HG03280 (cell line): ENCODE results near the gene CMKLR1.

Source experiments
- ATAC-seq: cut with Tn5 transposase; IDR thresholded peaks from one replicate; pipeline ENCODE4 v1.9.1; 2021; ENCODE audit warnings: mild to moderate bottlenecking, moderate library complexity; ENCODE audit not compliant: unreplicated experiment

CMKLR1 gene, protein sequence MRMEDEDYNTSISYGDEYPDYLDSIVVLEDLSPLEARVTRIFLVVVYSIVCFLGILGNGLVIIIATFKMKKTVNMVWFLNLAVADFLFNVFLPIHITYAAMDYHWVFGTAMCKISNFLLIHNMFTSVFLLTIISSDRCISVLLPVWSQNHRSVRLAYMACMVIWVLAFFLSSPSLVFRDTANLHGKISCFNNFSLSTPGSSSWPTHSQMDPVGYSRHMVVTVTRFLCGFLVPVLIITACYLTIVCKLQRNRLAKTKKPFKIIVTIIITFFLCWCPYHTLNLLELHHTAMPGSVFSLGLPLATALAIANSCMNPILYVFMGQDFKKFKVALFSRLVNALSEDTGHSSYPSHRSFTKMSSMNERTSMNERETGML

DNA sequence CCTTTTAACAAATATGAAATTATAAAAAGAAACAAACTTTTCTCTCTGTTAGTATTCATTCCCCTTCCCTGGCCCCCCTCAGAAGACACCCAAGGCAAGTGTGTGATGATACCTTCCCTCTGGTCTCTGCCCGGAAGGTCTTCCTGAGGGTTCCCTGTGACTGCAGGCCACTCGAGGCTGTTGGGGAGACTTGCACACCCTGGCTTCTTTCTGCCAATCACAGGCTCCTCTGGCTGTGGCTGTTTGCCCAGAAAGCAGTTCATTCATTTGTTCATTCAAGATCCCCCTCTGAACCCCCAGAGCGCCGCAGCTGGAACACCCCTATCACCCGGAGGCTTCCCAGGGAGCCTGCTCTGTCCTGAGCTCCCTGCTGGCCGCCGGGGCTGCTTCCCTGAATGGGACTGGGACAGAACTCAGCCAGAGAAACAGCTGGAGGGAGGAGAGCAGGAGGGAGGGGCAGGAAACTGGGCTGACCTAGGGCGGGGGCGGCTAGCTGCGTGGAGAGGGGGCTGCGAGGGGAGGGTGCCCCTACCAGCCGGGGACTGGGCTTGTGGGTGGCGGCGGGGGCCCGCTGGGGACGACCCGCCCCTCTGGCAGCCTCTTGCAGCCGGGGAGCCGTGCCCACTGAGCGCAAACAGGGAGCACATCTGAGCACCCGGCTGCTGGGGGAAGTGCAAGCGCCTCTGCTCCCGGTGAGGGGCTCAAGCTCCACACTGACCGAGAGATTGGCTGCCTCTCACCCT is at the start of gene CMKLR1:
TSS of gene CMKLR1 (minus strand) at position 397 of the 743 bp plus-strand sequence. CDS start 45,720 bp downstream, outside the sequence.
- no peak for ATAC-seq

DNA sequence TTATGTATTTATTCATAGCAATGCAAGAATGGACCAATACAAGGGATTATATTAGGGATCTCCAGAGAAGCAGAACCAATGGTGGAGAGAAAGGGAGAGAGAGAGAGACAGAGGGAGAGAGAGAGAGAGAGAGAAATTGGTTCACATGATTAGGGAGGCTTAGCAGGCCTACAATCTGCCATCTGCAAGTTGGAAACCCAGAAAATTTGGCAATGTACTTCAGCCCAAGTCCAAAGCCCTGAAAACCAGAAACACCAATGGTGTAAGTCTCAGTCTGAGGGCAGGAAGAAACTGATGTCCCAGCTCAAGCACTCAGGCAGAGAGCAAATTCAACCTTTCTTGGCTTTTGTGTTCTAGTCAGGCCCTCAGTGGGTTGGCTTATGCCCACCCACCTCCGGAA is 48.7 kb upstream of the CMKLR1 start:
- no peak for ATAC-seq

DNA sequence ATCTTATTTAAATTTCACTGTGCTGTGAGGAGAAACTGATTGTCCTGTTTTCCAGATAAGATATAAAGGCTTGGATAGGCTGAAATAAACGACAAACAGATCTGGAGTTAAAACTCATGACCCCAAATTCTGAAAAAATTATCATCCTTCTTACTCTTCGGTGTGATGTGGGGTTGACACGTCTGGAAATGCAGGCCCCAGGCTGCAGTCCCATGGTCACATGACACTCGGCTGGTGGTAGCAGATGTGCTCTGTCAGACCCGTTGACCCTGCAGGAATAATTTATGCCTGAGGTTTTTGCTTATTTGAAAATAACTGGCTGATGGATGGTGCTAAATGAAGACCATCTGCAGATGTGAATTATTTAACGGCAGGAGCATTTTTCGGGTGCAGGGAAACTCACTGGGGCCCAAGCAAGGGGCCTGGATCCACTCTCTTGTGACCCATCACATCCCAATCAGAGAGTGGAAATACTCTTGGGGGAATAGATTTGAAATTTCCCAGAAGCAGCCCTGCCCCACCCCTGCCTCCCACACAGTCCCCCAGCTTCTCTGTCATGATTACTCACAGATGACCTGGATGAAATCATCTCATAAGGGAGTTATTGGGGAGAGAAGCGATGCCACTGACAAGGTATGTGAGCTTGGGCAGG is 47.7 kb upstream of the CMKLR1 start:
- no peak for ATAC-seq

DNA sequence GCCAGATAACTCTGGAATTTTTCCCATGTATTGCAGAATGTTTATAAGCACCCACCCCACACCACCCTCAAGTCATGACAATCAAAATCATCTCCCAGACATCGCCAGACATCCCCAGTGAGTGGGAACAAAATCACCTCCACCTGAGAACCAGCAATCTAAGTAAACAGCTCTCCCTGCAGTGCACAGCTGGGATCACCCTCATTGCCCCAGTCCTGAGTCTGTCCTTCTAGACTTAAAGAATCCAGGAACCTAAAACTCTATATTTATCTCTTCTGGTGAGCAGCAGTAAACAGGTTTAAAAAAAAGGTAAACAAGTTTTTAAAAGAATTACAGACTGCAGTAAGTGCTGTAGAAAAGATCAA is 43.3 kb upstream of the CMKLR1 start:
- no peak for ATAC-seq

DNA sequence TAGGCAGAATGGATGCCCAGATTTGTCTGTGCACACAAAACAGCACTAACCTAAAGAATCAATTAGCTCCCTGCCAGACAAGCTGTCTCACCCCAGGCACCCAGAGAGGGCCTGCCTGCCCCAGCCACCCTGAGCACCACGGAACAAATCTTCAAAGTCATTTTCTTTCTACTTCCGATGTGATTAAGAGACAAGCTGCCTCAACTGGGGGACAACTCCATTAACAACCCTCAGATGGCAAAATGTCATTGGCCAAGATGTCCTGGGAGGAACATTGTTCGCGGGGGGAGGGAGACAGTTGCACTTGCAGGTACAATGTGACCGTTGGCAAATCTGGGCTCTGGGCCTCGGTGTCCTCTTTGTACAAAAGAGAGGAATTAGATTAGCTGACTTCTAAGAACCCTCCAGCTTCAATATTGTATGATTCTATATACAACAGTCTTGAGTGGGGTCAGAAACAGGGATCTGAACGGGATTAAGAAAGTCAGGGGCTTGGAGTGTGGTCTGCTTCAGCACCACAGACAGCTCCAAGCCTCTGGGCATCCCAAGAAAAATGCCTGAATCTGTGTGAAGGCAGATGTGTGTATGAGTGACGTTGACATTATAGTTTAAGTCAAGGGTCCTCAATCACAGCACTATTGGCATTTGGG is 42.8 kb upstream of the CMKLR1 start:
- ATAC-seq = no peak

DNA sequence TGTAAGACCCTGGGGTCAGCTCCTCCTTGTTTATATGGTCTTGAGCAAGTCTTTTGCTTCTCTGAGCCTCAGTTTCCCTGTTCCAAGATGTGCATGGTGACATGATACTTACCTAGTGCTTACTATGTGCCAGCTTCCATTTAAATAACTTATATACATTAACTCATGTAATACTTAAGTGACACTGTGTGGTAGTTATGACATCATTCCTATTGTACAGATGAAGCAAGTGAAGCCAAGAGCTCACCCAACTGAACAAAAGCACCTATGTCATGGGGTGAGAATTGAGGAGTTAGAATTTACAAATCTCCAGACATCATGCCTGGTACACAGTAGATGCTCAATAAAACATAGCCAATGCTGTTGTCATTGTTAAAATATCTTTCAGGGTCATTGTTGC is 41.3 kb upstream of the CMKLR1 start:
- no peak for ATAC-seq

DNA sequence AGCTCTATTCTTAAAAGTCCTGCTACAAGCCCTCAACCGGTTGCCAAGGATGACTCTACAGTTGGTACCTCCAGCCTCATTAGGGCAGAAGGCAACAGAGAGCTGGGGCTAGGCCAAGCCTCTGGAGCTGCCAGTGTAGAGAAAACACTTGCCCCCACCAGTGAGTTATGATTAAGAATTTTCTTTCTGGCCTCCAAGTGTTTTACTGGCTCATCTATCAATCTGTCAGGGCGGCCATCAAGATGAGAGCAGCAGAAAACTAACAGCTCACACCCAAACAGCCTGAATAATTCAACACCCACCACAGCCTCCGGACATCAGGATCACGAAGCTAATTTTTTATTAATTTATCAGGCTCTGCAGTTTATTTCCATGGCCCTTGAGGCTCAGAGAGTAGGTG is 40.7 kb upstream of the CMKLR1 start:
- no peak for ATAC-seq

DNA sequence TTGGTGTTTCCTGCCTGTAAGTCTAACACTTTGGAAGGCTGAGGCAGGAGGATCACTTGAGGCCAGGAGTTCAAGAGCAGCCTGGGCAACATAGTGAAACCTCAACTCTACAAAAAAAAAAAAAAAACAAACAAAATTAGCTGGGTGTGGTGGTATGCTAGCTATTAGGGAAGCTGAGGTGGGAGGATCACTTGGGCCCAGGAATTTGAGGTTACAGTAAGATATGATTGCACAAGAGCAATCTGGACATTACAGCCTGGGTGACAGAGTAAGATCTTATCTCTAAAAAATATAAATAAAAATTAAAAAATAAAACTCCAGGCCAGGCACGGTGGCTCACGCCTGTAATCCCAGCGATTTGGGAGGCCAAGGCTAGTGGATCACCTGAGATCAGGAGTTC is 39.8 kb upstream of the CMKLR1 start:
- ATAC-seq = no peak

DNA sequence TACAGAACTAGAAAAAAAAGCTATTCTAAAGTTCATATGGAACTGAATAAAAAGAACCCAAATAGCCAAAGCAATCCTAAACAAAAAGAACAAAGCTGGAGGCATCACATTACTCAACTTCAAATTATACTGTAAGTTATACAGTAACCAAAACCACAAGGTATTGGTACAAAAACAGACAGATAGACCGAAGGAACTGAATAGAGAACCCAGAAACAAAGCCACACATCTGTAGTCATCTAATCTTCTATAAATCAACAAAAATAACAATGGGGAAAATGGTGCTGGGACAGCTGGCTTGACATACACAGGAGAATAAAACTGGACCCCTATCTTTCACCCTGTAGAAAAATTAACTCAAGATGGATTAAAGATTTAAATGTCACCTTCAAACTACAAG is 38.1 kb upstream of the CMKLR1 start:
- ATAC-seq = no peak

DNA sequence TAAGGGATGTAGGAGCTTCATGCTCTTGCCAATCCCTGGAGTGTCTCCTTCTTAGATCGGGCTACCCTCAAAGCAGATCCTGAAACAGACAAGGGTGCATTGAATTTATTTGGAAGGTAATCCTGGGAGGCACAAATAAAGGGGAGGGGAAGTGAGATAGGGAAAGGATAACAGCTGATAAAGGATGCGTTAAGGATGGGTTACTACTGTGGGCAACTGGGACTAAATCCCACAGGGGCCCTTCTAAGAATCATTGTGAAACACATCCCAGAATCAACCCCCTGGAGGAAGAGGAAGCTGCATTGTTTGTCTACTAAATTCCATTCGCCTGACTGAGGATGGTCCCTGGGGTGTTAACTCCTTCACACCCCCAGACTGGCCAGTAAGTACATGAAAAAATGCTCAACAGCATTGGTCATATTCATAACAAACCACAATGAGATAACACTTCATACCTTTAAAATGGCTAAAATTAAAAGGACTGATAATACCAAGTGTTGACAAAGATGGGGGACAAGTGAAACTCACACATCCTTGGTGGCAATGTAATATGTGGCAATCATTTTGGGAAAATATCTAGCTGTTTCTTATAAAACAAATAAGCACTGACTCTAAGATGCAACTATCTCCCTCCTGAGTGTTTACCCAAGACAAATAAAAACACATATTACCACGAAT is 37.0 kb upstream of the CMKLR1 start:
- no peak for ATAC-seq

DNA sequence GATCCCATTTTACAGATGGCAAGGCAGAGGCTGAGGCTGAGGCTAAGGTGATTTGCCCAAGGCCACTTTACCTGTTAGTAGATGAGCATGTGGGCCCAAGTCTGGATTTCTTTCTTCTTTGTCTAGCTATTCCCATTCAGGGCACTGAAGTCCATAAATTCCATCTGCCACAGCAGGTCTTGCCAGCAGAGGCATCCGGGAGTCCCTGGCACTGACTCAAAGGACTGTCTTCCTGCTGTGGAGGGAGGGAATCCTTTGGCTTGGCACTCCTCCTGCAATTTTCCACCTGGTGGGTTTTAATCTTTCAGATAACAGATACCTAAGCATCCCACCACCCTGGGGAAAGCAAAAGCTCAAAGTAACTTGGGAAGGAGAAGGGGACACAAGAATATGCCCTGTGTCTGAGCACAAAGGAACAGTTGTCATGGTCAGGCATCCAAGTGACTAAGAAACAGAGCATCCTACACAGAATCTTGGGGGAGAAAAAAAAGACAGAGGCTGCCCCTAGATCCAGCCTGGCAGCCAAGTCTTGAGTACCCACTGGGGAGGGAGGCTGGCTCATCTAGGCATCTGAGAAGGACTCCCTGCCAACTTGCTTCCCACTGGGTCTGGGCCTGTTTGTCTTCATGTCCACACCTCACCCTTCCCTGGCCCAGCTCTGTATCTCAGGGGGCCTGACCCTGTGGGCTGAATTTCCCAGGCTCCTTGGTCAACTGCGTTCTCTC is 35.6 kb upstream of the CMKLR1 start:
- no peak for ATAC-seq

DNA sequence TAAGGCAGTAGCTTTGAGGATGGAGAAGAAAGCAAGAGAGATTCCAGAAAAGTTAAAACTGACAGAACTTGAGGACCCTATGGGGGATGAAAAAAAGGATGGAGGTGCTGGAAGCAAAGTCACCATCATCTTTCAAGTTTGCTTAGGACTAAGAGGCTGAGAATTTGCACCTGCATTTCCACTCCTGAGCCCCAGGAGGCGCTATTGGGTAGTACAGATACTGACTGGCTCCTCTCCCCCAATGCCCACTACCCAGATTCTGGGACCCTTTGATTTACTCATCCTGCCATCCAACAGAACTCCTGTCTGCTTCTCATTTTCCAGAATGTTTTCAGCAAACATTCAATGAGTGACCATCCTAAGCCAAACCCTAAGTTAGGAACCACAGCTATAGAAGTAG is 34.0 kb upstream of the CMKLR1 start:
- no peak for ATAC-seq

DNA sequence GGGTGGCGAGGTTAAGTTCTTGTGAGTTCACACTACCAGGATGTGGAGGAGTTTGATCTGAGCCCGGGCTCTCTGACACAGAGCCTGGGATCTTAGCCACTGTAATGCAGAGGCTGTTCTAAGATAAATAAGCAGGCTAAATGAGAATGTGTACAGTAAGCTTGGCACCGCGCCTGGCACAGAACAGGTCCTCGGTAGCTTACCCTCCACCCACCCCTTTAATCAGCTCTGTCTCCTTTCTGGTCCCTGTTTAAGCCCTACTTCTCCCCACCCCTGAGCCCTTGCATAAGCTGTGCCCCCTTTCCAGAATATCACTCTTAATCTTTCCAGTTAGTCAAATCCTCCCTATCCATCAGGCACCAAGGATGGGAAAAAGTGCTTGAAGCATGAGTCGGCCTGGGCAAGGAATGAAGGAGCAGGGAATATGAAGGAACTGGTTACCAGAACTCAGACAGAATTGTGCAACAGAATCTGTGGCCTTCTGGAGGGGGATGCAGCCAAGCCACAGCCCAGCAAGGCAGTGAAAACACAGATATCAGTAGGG is 32.8 kb upstream of the CMKLR1 start:
- ATAC-seq = no peak

DNA sequence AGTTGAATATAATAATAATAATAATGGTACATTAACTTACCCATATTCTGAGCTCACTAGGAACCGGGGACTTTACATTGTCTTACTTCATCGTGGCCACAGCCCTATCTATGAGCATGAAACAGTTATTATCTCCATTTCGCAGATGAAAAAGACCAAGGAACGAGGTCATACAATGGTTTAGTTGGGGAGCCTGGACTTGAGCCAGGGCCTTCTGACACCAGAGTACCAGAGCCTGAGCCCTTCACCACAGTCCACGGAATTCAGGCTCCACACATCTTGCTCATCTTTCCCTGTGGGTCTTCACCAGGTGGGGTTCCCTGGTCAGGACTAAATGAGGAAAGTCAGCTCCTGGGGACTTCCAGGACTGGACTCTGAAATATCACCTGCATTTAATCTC is 31.3 kb upstream of the CMKLR1 start:
- ATAC-seq = no peak

DNA sequence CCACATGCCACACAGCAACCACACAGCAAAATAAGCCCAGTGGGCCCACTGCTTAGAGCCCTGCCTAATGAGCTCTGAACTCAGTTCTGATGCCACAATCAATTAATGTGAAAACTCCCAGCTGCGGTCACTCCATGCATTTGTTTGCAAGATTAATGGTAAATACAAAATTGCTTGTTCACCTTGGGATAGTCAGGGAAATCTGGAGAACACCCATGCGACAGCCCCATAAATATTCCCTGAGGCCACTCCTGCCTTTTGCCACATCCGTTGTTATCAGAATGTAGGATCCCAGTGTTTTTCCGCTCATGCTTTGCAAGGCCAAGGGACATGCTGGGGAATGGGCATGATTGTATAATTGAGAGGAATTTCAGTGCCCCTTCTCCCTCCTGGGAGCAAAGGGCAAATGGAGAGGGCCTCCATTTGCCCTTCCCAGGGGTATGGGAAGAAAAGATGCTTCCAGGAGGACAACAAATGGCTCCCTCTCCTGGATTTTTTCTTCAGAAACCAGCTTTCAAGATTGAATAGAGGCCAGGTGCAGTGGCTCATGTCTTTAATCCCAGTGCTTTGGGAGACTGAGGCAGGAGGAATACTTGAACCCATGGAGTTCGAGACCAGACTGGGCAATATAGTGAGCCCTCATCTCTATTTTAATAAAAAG is 30.8 kb upstream of the CMKLR1 start:
- no peak for ATAC-seq

DNA sequence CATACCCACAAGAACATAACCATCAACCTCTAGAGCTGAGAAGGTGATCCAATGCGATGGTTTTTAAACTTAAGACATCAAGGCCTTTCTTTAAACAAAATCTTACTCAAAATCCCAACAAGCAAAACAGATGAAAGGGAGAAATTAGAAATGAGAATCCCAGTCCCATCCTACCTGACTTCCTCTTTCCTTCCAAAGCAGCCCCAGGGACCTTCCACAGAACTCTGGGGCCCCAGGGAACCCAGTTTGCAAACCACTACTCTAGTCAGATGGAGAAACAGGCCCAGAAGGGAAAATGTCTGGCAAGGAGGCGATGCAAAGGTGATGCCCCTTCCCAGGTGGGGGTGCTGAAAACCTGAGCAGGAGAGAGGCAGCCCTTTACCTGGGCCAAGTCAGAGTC is 29.0 kb upstream of the CMKLR1 start:
- ATAC-seq = no peak

DNA sequence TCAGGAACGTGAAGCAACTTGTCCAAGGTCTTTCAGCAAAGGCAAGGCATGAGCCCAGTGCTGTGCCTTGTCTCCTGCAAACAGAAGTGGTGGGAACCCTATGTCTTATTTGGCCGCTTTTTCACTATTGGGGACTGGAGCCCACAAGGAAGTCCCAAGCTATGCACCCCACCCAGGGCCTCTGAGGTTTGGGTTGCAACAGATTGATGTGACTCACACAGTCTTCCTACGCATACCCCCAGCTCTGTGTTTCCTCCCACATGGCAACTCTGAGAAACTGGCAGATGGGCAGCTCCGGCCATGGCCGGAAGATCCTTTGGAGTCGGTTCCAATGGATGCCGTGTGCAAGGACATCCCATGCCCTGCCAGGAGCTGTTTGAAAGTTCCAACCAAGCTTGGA is 28.3 kb upstream of the CMKLR1 start:
- no peak for ATAC-seq

DNA sequence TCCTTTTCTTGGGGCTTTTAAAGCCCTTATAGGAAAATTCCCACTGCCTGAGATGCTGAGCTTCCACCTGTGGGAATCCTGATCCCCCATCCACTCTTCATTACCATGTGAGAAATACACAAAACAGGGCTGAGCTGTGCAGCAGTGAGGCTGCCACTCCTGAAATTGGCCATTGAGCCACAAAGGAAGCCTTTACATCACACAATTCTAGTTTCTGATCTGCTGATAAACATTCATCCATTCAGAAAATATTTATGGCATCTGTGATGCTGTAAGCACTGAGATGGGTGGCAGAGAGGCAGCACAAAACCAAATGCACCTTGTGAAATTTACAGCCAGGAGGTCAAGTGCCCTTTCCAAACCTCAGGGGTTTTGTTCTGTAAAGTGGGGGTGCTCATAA is 26.2 kb upstream of the CMKLR1 start:
- no peak for ATAC-seq

DNA sequence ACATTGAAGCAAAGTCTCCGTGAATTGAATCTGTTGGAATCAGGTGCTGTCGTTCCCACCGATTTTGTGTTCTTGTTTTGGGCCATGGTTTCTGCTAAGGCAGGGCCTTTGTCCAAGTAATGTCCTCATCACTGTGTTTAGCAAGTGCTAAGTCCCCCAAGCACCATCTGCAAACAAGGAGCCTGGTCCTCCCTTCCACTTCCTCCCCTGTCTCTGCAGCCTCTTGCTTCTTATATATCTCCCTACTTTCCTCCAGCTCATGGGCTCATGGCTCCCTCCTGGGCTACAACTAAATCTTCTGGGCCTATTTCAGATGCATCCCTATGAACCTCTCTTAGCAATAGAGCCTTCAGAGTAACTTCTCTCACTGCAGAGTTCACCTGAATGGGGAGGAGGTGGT is 25.8 kb upstream of the CMKLR1 start:
- no peak for ATAC-seq

DNA sequence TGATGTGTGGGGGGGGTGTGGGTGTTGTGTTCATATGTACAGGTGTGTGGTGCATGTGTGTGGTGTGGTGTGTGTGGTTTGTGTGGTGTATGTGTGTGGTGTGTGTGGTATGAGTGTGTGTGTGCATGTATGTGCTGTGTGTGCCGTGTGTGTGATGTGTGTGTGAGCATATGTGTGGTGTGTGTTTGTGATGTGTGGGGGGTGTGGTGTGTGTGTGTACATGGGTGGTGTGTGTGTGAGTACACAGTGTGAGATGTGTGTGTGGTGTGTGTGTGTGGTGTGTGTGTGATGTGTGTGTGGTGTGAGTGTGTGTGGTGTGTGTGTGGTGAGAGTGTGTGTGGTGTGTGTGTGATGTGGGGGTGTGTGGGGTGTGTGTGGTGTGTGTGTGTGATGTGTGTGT is 24.5 kb upstream of the CMKLR1 start:
- ATAC-seq = no peak
